Tibial nerve (tissue), 4 donors: ENCODE results near the gene ADCK2. TPM values are rescaled to one million over a fixed set of nuclear protein-coding genes. Genes with fewer than 3 reads are reported as not detected.

Source experiments
- DNase-seq, 2 donors: peaks; one replicate each; pipeline ENCODE4 v3.0.0-alpha.2; 2019; ENCODE audit warnings: low spot score in 2 of 2
- H3K27ac ChIP-seq, 4 donors: fragments of 200-600 bp; sonication (generic) in 3 of 4; one replicate each; pipeline ENCODE4 v1.5.1; 2017 to 2019; ENCODE audit warnings: mild to moderate bottlenecking in 1 of 4
- H3K27me3 ChIP-seq, 2 donors: fragments of 200-600 bp; sonication (generic) in 1 of 2; one replicate each; pipeline versions ENCODE4 v1.5.1 to v1.6.0; 2017 to 2019
- H3K36me3 ChIP-seq, 3 donors: fragments of 200-600 bp; sonication (generic); one replicate each; pipeline ENCODE4 v1.5.1; 2018 to 2019
- H3K4me1 ChIP-seq, 4 donors: fragments of 200-600 bp; sonication (generic) in 3 of 4; one replicate each; pipeline ENCODE4 v1.5.1; 2017 to 2019
- H3K4me3 ChIP-seq, 4 donors: fragments of 200-600 bp; sonication (generic) in 3 of 4; one replicate each; pipeline ENCODE4 v1.5.1; 2017 to 2019; ENCODE audit warnings: mild to moderate bottlenecking in 1 of 4, moderate library complexity in 1 of 4
- H3K9me3 ChIP-seq, 4 donors: fragments of 200-600 bp; sonication (generic) in 3 of 4; one replicate each; pipeline ENCODE4 v1.5.1; 2017 to 2019
- CTCF ChIP-seq, 5 experiments: fragments of 200-600 bp in 3 of 5; fragments of 450-650 bp in 2 of 5; sonication (generic) in 3 of 5; IDR thresholded peaks; one replicate each; pipeline ENCODE4 v1.5.1; 2016 to 2019; ENCODE audit warnings: antibody characterized with exemption in 5 of 5, mild to moderate bottlenecking in 3 of 5, moderate library complexity in 2 of 5
- EP300 ChIP-seq, 2 donors: sonication (generic); formaldehyde crosslinking; IDR thresholded peaks; one replicate each; pipeline ENCODE4 v1.6.1; 2017; ENCODE audit warnings: antibody characterized with exemption in 2 of 2, mild to moderate bottlenecking in 1 of 2
- POLR2A ChIP-seq, 2 donors: fragments of 450-650 bp; IDR thresholded peaks; one replicate each; pipeline ENCODE4 v1.6.1; 2017; ENCODE audit warnings: antibody characterized with exemption in 2 of 2, mild to moderate bottlenecking in 2 of 2, moderate library complexity in 2 of 2
- WGBS, 2 donors: methylation state at CpG; one replicate each; pipeline ENCODE4 v1.1.5; 2018; 5-methylcytosine and 5-hydroxymethylcytosine counted together
- total RNA-seq, 4 donors: library from RNA; depleted of rRNA; stranded (reverse); fragments of >200 nt; gene quantifications; one replicate each; pipeline ENCODE4 v1.1.0, GENCODE V29; 2016

The ADCK2 gene
- total RNA-seq, 4 donors from 2014 or later: 20.7 to 34.5 (median 26.7) TPM

- no peak for DNase-seq
- H3K36me3 ChIP-seq: peaks cover 0 to 32% (median 0%) of the 10 kb centered on the region in 3 donors
- TF ChIP-seq POLR2A (IDR thresholded peaks at IDR 0.05) (no peak), EP300 (IDR thresholded peaks at IDR 0.05) (no peak), CTCF (IDR thresholded peaks at IDR 0.05) (no peak)
- WGBS, 2 donors: 90 to 95% methylated on average over 11 of the region's 11 CpGs
- no peak overlapping the region for H3K4me3 ChIP-seq
- H3K27me3 ChIP-seq: no peaks in the 10 kb centered on the region
- no peaks in the 10 kb centered on the region for H3K9me3 ChIP-seq
- H3K27ac ChIP-seq: peak overlapping the region in 2 of 4 donors; percentile 93 to 94
- peaks cover 0 to 23% (median 10%) of the 10 kb centered on the region in 4 donors for H3K4me1 ChIP-seq
Observed at GRCh38 chr7:140695381-140695780, 22.6 kb downstream of the ADCK2 start.

GRCh38 chr7:140696024-140696679 lies 23.4 kb downstream of the ADCK2 start:
- Histone ChIP-seq H3K4me1 (peaks cover 0 to 23% (median 10%) of the 10 kb centered on the region in 4 donors), H3K36me3 (peaks cover 0 to 24% (median 0%) of the 10 kb centered on the region in 3 donors), H3K4me3 (peak overlapping the region; percentile 56 to 78 (median 71)), H3K9me3 (no peaks in the 10 kb centered on the region), H3K27ac (peak overlapping the region; percentile 80 to 94 (median 93)), H3K27me3 (no peaks in the 10 kb centered on the region)
- 21 to 22% methylated on average over 23 of the region's 23 CpGs for WGBS, 2 donors
- TF ChIP-seq EP300 (IDR thresholded peaks at IDR 0.05): no peak
- TF ChIP-seq CTCF (IDR thresholded peaks at IDR 0.05): no peak
- no peak for TF ChIP-seq POLR2A (IDR thresholded peaks at IDR 0.05)
- DNase-seq: peak; percentile 89 to 90

GRCh38 chr7:140696680-140697446 lies 24.1 kb downstream of the ADCK2 start, which contains the start of gene NDUFB2:
NDUFB2 (plus strand) TSS chr7:140696708; CDS start chr7:140696745, 37 bp downstream.
- peaks cover 0 to 17% (median 0%) of the 10 kb centered on the region in 3 donors for H3K36me3 ChIP-seq
- H3K27me3 ChIP-seq: no peaks in the 10 kb centered on the region
- TF ChIP-seq POLR2A (IDR thresholded peaks at IDR 0.05): peak; percentile 61 to 84
- peak in 1 of 5 experiments; percentile 37 for TF ChIP-seq CTCF (IDR thresholded peaks at IDR 0.05)
- TF ChIP-seq EP300 (IDR thresholded peaks at IDR 0.05): peak; percentile 40 to 92
- peak; percentile 40 to 47 for DNase-seq
- peak within 1 kb of the TSS; percentile 80 to 94 (median 93) for H3K27ac ChIP-seq
- H3K4me1 ChIP-seq: peaks cover 0 to 23% (median 10%) of the 10 kb centered on the region in 4 donors
- H3K4me3 ChIP-seq: peak within 1 kb of the TSS; percentile 56 to 78 (median 71)
- 0 to 1% methylated on average over 57 to 59 of the region's 82 CpGs for WGBS, 2 donors
- no peaks in the 10 kb centered on the region for H3K9me3 ChIP-seq

- Histone ChIP-seq H3K36me3 (peaks cover 0 to 10% (median 0%) of the 10 kb centered on the region in 3 donors), H3K9me3 (no peaks in the 10 kb centered on the region), H3K4me1 (peaks cover 0 to 23% (median 10%) of the 10 kb centered on the region in 4 donors), H3K4me3 (peak overlapping the region; percentile 56 to 78 (median 71)), H3K27me3 (no peaks in the 10 kb centered on the region), H3K27ac (peak overlapping the region; percentile 80 to 94 (median 93))
- 23 to 26% methylated on average over 23 to 24 of the region's 24 CpGs for WGBS, 2 donors
- TF ChIP-seq POLR2A (IDR thresholded peaks at IDR 0.05): no peak
- no peak for TF ChIP-seq EP300 (IDR thresholded peaks at IDR 0.05)
- TF ChIP-seq CTCF (IDR thresholded peaks at IDR 0.05): no peak
- DNase-seq: no peak
Observed at GRCh38 chr7:140697447-140698143, 24.9 kb downstream of the ADCK2 start.
